SIG-M5 (cell line): ENCODE data around the gene RBM20.

Source experiments
- DNase-seq: peaks from one replicate; lab custom pipeline; 2025; lab: John Stamatoyannopoulos, UW

The RBM20 gene

GRCh38 chr10:110813743-110814472, 169.8 kb downstream of the RBM20 start:
- no peak for DNase-seq

GRCh38 chr10:110815354-110816004, 171.3 kb downstream of the RBM20 start:
- DNase-seq: no peak

GRCh38 chr10:110817614-110818013, 173.5 kb downstream of the RBM20 start:
- no peak for DNase-seq

DNA sequence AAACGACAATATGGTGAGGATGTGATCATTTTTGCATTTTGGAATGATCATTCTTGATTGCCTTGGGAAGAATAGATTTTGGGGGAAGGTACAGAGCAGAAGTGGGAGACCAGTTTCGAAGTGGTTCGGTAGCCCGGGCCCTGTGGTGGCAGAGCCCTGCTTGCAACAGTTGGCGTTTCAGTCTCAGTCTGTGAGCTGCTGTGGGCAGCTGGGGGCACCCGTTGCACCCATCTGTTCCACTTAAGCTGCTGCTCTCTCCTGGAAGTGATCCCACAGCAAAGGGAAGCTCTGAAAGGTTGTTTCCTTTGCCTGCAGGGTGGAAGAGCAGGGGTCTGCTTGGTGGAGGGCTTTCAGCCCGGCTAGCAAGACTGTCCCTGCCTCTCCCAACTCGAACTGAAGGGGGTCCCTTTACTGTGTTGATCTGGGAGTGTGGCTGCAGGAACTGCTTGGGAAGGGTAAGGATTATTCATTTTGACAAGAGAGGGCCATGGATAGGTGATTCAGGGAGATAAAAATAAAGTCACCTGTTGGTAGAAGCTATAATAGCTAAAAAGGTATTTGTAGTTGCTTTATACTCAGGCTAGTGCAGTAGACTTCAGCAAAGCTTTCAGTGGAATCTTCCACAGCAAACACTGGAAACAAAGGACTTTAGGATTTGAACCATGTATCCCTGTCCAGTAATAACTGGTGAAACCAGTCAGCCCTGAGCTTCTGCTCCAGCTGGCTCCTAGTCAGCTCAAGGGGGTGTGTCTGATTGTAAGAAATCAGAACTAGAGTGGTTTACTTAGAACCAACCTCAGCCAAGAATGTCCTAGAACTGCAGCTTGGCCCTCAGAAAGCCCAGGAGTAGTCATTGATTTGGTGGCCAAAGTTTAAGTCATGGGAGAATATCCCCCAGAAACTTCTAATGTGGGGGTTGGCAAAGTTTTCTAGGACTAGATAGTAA, 174.4 kb downstream of the RBM20 start:
- DNase-seq: no peak

DNA sequence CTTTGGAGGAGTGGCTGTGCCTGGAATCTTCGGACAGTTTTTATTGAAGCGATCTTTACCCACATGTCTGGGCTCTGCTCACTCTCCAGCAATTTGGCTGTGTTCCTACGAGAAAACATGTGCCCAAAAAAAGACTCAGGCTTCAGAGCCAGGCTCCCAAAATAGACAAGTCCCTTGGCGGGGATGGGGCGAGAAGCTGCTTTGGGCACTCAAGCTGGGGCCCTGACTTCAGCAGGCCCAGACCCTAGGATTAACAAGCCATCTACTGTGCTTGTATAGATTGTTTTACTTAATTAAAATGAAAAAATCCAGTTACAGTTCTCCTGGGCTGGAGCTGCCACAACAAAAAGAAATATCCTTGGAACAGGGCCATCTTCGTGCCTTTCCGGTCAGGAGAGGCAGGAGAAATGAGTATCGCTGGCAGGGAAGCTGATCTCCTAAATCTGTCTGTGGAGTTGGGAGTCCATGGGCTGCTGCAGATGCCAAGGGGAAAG, 176.2 kb downstream of the RBM20 start:
- no peak for DNase-seq

DNA sequence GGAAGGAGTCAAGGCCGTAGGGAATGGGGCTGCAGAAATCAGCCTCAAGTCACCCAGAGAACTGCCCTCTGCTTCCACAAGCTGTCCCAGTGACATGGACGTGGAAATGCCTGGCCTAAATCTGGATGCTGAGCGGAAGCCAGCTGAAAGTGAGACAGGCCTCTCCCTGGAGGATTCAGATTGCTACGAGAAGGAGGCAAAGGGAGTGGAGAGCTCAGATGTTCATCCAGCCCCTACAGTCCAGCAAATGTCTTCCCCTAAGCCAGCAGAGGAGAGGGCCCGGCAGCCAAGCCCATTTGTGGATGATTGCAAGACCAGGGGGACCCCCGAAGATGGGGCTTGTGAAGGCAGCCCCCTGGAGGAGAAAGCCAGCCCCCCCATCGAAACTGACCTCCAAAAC, 177.4 kb downstream of the RBM20 start:
- no peak for DNase-seq

GRCh38 chr10:110822035-110822711, 178.0 kb downstream of the RBM20 start:
- DNase-seq: no peak

DNA sequence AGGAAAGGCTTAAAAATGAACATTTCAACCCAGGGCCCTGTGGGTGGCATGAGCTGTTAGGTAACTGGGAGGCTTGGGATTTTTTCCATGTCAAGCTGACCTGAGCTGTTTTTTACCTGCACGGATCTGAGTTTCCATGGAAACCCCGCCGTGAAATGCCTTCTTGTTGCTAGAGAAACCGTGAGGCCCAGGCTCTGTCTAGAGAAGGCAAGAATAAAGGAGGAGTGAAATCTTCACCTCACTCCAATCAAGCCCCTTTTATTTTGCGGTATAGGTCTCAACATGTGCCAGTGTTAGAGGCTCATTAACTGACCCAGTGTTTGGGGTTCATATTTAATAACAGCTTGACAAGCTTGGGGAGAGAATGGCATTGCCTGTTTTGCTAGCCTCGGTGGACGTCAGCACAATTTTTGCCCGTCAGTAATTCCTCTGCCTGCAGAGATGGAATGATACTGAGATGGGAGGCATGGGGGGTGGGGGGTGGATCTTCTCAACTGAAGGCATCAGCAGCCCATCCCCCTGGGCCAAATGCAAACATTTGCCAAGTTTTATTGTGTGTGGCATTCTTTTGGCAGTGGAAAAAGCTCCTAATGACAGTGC, 178.7 kb downstream of the RBM20 start:
- DNase-seq: no peak

DNA sequence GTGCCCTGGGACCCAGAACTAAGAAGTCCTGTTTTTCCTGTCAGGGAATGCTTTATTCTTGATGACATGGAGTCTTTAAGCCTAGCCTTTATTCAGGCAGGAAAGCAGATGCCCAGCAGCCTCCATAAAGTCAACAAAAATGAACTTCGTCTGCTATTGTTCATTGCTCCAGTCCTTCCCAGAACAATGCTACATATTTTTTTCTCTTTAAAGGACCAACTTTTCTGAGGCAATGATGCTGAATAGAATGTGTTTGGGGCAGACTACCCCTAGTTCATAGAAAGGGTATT, 180.0 kb downstream of the RBM20 start:
- no peak for DNase-seq

- DNase-seq: no peak
These were observed 180.5 kb downstream of the RBM20 start for GRCh38 chr10:110824660-110825059.

- no peak for DNase-seq
These were observed 181.4 kb downstream of the RBM20 start for GRCh38 chr10:110825508-110825907.

GRCh38 chr10:110827410-110827809, 183.3 kb downstream of the RBM20 start:
- no peak for DNase-seq

DNA sequence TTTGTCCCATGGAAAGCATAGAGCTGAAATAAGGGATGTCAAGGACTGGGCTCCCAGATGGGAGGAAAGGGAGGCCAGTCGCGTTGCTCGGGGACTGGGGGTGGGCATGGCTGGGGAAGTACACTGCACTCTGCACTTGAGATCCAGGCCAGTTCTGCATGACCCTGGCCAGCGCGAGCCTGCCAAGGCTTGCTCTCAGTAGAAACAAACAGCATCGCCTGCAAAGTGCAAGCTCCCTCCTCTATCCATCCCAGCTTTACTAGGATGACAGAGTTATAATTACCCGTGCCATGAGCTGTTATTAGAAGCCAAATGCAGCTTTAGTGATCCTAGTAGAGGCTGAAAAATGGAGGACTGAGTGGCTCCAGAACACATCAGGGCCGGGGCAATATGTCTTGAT, 183.7 kb downstream of the RBM20 start:
- DNase-seq: no peak

GRCh38 chr10:110828525-110828924, 184.4 kb downstream of the RBM20 start:
- DNase-seq: no peak

GRCh38 chr10:110829721-110830410, 185.7 kb downstream of the RBM20 start:
- no peak for DNase-seq

GRCh38 chr10:110833234-110833940, 189.3 kb downstream of the RBM20 start:
- no peak for DNase-seq

GRCh38 chr10:110833941-110834628, 189.9 kb downstream of the RBM20 start:
- no peak for DNase-seq

DNA sequence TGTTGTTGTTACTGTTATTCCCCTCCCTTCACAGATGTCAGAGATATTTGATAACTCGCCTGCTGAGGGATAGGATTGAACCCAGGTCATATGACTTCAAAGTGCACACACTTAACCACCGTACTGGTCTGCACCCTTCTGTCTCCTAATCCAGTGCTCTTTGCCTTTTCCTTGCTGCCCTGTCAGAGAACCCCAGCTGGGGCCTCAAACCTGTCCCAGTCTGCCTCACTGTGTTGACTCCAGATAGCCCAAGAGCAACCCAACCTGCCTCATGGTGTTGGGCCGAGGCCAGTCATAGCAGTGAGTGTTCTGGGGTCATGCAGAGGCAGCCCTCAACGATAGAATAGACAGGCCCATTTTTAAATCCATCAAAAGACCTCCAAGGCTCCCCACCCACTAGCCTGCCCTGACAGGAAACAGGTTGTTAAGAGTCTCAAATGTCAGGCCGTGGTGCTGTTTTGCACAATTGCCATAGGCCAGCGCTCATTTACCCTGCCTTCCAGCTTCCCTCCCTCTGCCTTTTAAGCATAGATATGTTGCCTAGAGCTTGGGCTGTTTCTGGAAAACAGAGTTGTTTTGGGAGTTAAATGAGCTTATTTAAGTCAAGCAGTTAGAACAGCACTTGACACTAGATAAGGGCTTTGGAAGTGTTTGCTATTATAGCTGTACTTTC, 190.6 kb downstream of the RBM20 start:
- DNase-seq: no peak

DNA sequence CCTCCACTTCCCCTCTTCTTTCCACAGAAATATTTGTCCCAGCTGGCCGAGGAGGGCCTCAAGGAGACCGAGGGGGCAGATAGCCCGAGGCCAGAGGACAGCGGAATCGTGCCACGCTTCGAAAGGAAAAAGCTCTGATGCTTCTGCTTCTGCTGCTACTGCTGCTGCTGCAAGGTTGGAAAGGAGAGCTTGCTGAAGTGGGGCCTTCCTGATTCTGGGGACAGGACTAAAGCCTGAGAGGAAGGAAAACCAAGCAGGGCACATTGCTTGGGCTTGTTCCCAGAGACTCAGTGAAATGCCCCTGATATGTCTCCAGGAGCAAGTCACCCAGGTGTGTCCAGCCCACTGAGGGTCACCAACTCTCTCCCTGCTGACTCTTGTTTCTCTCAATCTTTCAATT, 191.7 kb downstream of the RBM20 start:
- DNase-seq: no peak
